ENCODE data around the gene CDK10.

CDK10 gene

DNA sequence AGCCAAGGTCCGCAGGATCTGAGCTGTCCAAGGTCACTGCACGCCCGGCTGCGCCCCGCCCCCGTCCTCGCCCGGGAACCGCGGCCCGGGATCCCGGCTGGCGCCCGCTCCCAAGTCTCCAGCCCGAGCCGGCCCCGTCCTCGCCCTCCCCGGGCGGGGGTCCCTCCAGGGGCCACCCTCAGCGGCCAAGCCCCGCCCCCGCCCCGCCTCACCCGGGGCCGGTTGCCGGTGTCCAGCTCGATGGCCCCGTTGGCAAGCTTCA, 34.0 kb downstream of the CDK10 start:
- no peak for TF ChIP-seq ZFX (IDR thresholded peaks at IDR 0.05; ENCODE audit: borderline replicate concordance)
- TF ChIP-seq, protein P1, sequence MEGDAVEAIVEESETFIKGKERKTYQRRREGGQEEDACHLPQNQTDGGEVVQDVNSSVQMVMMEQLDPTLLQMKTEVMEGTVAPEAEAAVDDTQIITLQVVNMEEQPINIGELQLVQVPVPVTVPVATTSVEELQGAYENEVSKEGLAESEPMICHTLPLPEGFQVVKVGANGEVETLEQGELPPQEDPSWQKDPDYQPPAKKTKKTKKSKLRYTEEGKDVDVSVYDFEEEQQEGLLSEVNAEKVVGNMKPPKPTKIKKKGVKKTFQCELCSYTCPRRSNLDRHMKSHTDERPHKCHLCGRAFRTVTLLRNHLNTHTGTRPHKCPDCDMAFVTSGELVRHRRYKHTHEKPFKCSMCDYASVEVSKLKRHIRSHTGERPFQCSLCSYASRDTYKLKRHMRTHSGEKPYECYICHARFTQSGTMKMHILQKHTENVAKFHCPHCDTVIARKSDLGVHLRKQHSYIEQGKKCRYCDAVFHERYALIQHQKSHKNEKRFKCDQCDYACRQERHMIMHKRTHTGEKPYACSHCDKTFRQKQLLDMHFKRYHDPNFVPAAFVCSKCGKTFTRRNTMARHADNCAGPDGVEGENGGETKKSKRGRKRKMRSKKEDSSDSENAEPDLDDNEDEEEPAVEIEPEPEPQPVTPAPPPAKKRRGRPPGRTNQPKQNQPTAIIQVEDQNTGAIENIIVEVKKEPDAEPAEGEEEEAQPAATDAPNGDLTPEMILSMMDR (IDR thresholded peaks at IDR 0.05), result no peak
- peak overlapping the region; percentile 97 for H3K27ac ChIP-seq

DNA sequence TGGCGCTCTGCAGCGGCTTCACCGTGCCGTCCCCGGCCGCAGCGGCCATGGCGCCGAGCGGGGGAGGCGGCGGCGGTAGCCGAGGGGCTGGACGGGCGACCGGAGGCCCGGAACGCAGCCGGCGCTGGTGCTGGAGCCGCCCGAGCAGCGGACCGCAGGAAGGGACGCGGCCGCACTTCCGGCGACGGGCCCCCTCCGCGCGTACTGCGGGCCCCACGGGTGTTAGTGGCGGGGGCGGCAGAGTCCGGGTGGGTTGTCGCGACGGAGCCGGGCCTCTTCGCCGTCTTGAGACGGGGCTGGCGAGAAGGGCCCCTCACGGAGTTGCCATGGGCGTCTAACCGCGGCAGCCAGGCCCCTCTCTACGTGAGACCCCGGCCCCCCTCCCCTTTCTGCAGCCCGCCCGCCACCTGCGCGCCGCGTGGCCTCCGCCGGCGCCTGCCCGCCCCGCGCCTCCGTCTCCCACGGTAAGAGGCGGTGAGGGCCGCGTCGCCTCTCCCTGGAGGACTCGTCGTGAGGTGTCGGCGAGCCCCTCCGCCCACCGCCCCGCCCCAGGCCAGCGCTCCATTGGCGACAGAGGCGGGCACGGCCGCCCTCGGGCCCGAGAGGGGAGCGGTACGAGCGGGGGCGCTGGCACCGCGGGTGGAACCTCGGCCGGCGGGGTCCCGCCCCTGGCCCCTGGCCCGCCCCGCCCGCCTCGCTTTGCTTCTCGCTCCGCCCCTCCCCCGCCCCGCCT, 34.5 kb downstream of the CDK10 start, which contains the start of the genes VPS9D1 and ZNF276:
VPS9D1 (minus strand) TSS at position 86 of the 733 bp plus-strand sequence; CDS start at position 49, 37 bp downstream.
ZNF276 (plus strand) TSS at position 725 of the 733 bp plus-strand sequence. CDS start 104 bp downstream, outside the sequence.
- peak within 1 kb of the TSS; percentile 97 for H3K27ac ChIP-seq

DNA sequence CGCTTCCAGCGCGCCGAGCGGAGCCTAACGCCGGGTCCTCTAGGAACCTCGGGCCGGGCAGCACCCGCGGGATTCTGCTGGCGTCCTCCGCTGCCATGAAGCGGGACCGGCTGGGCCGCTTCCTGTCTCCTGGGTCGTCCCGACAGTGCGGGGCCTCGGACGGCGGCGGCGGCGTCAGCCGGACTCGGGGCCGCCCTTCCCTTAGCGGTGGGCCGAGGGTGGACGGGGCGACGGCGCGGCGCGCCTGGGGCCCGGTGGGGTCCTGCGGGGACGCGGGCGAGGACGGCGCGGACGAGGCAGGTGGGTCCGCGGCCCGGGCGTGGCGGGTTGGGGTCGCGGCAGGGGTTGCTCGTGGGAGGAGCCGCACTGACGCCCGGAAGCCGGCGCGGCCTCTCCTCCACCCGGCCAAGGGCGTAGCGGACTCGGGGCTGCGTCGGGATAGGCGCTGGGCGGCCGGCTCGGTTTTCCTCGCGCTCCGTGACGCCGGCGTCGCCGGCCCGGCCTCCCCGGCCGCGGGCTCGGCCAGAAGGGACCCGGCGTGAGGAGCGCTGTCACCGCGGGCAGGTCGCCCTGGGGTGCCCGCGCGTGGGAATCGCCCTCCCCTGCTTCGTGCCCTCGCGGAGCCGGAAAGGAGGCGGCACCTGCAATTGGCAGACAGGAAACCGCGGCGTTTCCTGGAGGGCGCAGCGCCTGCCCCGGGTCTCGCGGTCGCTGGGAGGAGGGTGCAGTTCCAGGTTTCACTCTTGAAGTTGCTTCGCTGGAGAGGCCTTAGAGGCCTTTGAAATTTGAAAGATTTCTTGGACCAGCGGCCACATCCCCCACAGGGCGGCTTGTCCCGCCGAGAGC, 35.3 kb downstream of the CDK10 start:
- TF ChIP-seq ZFX (IDR thresholded peaks at IDR 0.05; ENCODE audit: borderline replicate concordance), result no peak
- TF ChIP-seq, protein P1 (IDR thresholded peaks at IDR 0.05), result no peak
- H3K27ac ChIP-seq, result peak overlapping the region; percentile 97

More for the DNA sequence above, 34.5 kb downstream of the CDK10 start, which contains the start of the genes VPS9D1 and ZNF276:
- TF ChIP-seq, protein P1 (IDR thresholded peaks at IDR 0.05), result no peak
- no peak for TF ChIP-seq ZFX (IDR thresholded peaks at IDR 0.05; ENCODE audit: borderline replicate concordance)

DNA sequence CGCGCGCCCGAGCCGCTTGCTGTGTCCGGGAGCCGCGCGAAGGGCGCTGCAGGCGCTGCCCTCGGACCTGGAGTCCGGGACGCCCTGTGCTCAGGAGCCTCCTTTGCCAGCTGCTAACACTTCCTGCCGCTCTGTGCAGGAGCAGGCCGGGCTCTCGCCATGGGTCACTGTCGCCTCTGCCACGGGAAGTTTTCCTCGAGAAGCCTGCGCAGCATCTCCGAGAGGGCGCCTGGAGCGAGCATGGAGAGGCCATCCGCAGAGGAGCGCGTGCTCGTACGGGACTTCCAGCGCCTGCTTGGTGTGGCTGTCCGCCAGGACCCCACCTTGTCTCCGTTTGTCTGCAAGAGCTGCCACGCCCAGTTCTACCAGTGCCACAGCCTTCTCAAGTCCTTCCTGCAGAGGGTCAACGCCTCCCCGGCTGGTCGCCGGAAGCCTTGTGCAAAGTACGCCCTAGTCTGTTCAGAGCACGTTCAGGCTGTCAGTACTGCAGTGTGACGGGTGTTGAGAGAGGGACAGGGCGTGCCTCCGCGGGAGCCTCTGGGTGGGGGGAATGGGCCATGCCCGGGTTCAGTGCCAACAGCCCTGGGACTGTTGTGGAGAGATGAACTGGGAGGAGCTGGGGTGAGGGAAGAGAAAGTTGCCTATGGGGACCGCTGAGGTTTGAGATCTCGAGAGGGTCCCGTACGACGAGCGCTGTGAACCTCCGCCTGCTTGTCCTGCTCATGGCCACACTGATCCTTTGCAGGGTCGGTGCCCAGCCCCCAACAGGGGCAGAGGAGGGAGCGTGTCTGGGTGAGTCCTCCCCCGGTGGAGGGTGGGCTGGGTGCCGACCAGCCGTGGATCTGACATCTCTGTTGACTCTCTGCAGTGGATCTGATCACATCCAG, 36.1 kb downstream of the CDK10 start:
- TF ChIP-seq, protein P1 (IDR thresholded peaks at IDR 0.05), result no peak
- TF ChIP-seq ZFX (IDR thresholded peaks at IDR 0.05; ENCODE audit: borderline replicate concordance), result no peak
- peak overlapping the region; percentile 97 for H3K27ac ChIP-seq

DNA sequence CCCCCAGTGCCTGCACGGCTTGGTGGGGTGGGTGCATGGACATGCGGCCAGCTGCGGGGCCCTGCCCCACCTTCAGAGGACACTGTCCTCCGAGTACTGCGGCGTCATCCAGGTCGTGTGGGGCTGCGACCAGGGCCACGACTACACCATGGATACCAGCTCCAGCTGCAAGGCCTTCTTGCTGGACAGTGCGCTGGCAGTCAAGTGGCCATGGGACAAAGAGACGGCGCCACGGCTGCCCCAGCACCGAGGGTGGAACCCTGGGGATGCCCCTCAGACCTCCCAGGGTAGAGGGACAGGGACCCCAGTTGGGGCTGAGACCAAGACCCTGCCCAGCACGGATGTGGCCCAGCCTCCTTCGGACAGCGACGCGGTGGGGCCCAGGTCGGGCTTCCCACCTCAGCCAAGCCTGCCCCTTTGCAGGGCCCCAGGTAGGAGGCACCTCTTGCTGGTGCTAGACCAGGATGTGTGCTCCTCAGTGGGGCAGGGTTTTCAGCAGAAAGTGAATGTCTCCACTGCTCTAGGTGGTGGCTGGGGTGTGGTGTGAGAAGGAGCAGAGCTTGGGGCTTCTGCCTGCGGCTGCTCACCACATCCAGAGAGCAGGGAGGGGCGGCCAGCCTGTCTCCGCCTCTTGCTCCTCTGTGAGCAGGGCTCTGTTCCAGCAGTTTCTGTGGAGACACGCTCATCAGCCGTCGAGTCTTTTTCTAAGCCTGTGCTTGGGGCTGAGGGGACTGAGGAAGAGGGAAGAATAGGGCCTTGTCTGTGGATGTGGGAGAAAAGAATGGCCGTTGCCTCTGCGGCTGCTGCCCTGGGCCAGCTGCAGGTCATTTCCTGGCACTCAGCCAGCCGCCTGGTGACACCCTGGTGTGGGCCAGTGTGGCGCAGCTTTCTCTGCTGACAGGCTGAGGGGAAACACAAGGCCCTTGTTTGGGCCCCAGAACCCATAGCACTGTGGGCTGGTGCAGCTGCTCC, 37.1 kb downstream of the CDK10 start:
- peak overlapping the region; percentile 97 for H3K27ac ChIP-seq

More for the DNA sequence above, 37.1 kb downstream of the CDK10 start:
- TF ChIP-seq, protein P1 (IDR thresholded peaks at IDR 0.05), result no peak
- no peak for TF ChIP-seq ZFX (IDR thresholded peaks at IDR 0.05; ENCODE audit: borderline replicate concordance)
